IMR-90 (cell line): ENCODE results near the gene MAVS.

Source experiments
- BHLHE40 ChIP-seq: fragments of 150-350 bp; IDR thresholded peaks from 2 replicates; pipeline ENCODE4 v1.6.1; 2016; ENCODE audit warnings: mild to moderate bottlenecking, low read depth, low read length
- CTCF ChIP-seq: conservative IDR thresholded peaks from 2 replicates; pipeline ENCODE4 v1.5.1; 2012; ENCODE audit warnings: mild to moderate bottlenecking, low read depth, low read length, improper control_type of control experiment
- ELK1 ChIP-seq: fragments of 150-350 bp; IDR thresholded peaks from 2 replicates; pipeline ENCODE4 v1.6.1; 2016; ENCODE audit warnings: low read depth, mild to moderate bottlenecking, low read length, moderate library complexity, borderline replicate concordance
- MAFK ChIP-seq: IDR thresholded peaks from 2 replicates; pipeline ENCODE4 v1.6.1; 2012; ENCODE audit warnings: low read depth, low read length, improper control_type of control experiment
- MAZ ChIP-seq: IDR thresholded peaks from 2 replicates; pipeline ENCODE4 v1.6.1; 2012; ENCODE audit warnings: low read depth, mild to moderate bottlenecking, low read length, improper control_type of control experiment, moderate library complexity, borderline replicate concordance
- MXI1 ChIP-seq: IDR thresholded peaks from 2 replicates; pipeline ENCODE4 v1.6.1; 2012; ENCODE audit warnings: low read depth, mild to moderate bottlenecking, low read length, moderate library complexity, borderline replicate concordance
- NFE2L2 ChIP-seq: fragments of 150-350 bp; IDR thresholded peaks from 2 replicates; pipeline ENCODE4 v1.6.1; 2016; ENCODE audit warnings: low read depth, mild to moderate bottlenecking, low read length
- POLR2A ChIP-seq: IDR thresholded peaks from 2 replicates; pipeline ENCODE4 v1.6.1; 2012; ENCODE audit warnings: mild to moderate bottlenecking, low read depth, low read length
- RAD21 ChIP-seq: IDR thresholded peaks from 2 replicates; pipeline ENCODE4 v1.6.1; 2012; ENCODE audit warnings: low read length, improper control_type of control experiment
- SMC3 ChIP-seq: fragments of 150-350 bp; IDR thresholded peaks from 2 replicates; pipeline ENCODE4 v1.6.1; 2016; ENCODE audit warnings: low read depth, mild to moderate bottlenecking, antibody characterized with exemption, low read length, moderate library complexity
- USF2 ChIP-seq: fragments of 150-350 bp; IDR thresholded peaks from 2 replicates; pipeline ENCODE4 v1.6.1; 2017; ENCODE audit warnings: mild to moderate bottlenecking, antibody characterized with exemption, low read length, low read depth

GRCh38 chr20:3869839-3870634 is 23.4 kb downstream of the MAVS start:
- TF ChIP-seq USF2 (no peak), CTCF (no peak), POLR2A (no peak), RAD21 (no peak), MXI1 (no peak), ELK1 (no peak), SMC3 (no peak), NFE2L2 (no peak), BHLHE40 (no peak), MAFK (no peak), MAZ (no peak)
